ENCODE data around the gene ZNF532. TPM values are rescaled to one million over a fixed set of nuclear protein-coding genes. Genes with fewer than 3 reads are reported as not detected.

ZNF532 gene
- total RNA-seq, 1 donor = 49.6 TPM

GRCh38 chr18:58965291-58966004 is 100.8 kb downstream of the ZNF532 start:
- peaks cover 7% of the 10 kb centered on the region for H3K36me3 ChIP-seq (ENCODE audit: insufficient read depth, low read length)
- H3K27ac ChIP-seq (ENCODE audit: low read depth, low read length) = no peak overlapping the region
- no peak overlapping the region for H3K4me3 ChIP-seq (ENCODE audit: insufficient read depth, low read length)
- H3K4me2 ChIP-seq (ENCODE audit: insufficient read depth, low read length) = no peak overlapping the region
- no peaks in the 10 kb centered on the region for H3K4me1 ChIP-seq (ENCODE audit: insufficient read depth, low read length)
- TF ChIP-seq CTCF (IDR thresholded peaks at IDR 0.05; ENCODE audit: extremely low read depth, low read depth, low read length) = no peak
- H3K27me3 ChIP-seq (ENCODE audit: insufficient read depth, low read length) = no peaks in the 10 kb centered on the region
- H4K20me1 ChIP-seq (ENCODE audit: insufficient read depth, low read length) = no peaks in the 10 kb centered on the region
- DNase-seq (ENCODE audit: insufficient read length, low spot score, missing footprints) = no peak
- no peak overlapping the region for H2AFZ ChIP-seq (ENCODE audit: low read length)
- H3K79me2 ChIP-seq (ENCODE audit: insufficient read depth, low read length) = peaks cover 7% of the 10 kb centered on the region
- H3K9me3 ChIP-seq (ENCODE audit: low read depth, low read length) = no peaks in the 10 kb centered on the region

GRCh38 chr18:58966005-58966677 is 101.5 kb downstream of the ZNF532 start:
- no peaks in the 10 kb centered on the region for H4K20me1 ChIP-seq (ENCODE audit: insufficient read depth, low read length)
- no peak overlapping the region for H3K27ac ChIP-seq (ENCODE audit: low read depth, low read length)
- no peaks in the 10 kb centered on the region for H3K27me3 ChIP-seq (ENCODE audit: insufficient read depth, low read length)
- H3K9me3 ChIP-seq (ENCODE audit: low read depth, low read length) = no peaks in the 10 kb centered on the region
- no peak for DNase-seq (ENCODE audit: insufficient read length, low spot score, missing footprints)
- no peak for TF ChIP-seq CTCF (IDR thresholded peaks at IDR 0.05; ENCODE audit: extremely low read depth, low read depth, low read length)
- H3K4me2 ChIP-seq (ENCODE audit: insufficient read depth, low read length) = no peak overlapping the region
- H3K36me3 ChIP-seq (ENCODE audit: insufficient read depth, low read length) = peaks cover 5% of the 10 kb centered on the region
- no peak overlapping the region for H3K4me3 ChIP-seq (ENCODE audit: insufficient read depth, low read length)
- H3K79me2 ChIP-seq (ENCODE audit: insufficient read depth, low read length) = peaks cover 11% of the 10 kb centered on the region
- H3K4me1 ChIP-seq (ENCODE audit: insufficient read depth, low read length) = no peaks in the 10 kb centered on the region
- no peak overlapping the region for H2AFZ ChIP-seq (ENCODE audit: low read length)

GRCh38 chr18:58966704-58967103 is 102.0 kb downstream of the ZNF532 start:
- H3K36me3 ChIP-seq (ENCODE audit: insufficient read depth, low read length) = no peaks in the 10 kb centered on the region
- H3K79me2 ChIP-seq (ENCODE audit: insufficient read depth, low read length) = peaks cover 11% of the 10 kb centered on the region
- no peaks in the 10 kb centered on the region for H3K9me3 ChIP-seq (ENCODE audit: low read depth, low read length)
- no peak overlapping the region for H2AFZ ChIP-seq (ENCODE audit: low read length)
- H3K27me3 ChIP-seq (ENCODE audit: insufficient read depth, low read length) = no peaks in the 10 kb centered on the region
- DNase-seq (ENCODE audit: insufficient read length, low spot score, missing footprints) = no peak
- no peaks in the 10 kb centered on the region for H3K4me1 ChIP-seq (ENCODE audit: insufficient read depth, low read length)
- no peak overlapping the region for H3K4me3 ChIP-seq (ENCODE audit: insufficient read depth, low read length)
- no peak overlapping the region for H3K4me2 ChIP-seq (ENCODE audit: insufficient read depth, low read length)
- H3K27ac ChIP-seq (ENCODE audit: low read depth, low read length) = no peak overlapping the region
- TF ChIP-seq CTCF (IDR thresholded peaks at IDR 0.05; ENCODE audit: extremely low read depth, low read depth, low read length) = no peak
- H4K20me1 ChIP-seq (ENCODE audit: insufficient read depth, low read length) = no peaks in the 10 kb centered on the region

GRCh38 chr18:58967751-58968254 is 103.1 kb downstream of the ZNF532 start:
- Histone ChIP-seq H2AFZ (ENCODE audit: low read length) (no peak overlapping the region), H3K4me2 (ENCODE audit: insufficient read depth, low read length) (no peak overlapping the region), H3K4me1 (ENCODE audit: insufficient read depth, low read length) (no peaks in the 10 kb centered on the region), H3K79me2 (ENCODE audit: insufficient read depth, low read length) (peaks cover 10% of the 10 kb centered on the region), H3K27me3 (ENCODE audit: insufficient read depth, low read length) (no peaks in the 10 kb centered on the region), H3K36me3 (ENCODE audit: insufficient read depth, low read length) (no peaks in the 10 kb centered on the region), H4K20me1 (ENCODE audit: insufficient read depth, low read length) (no peaks in the 10 kb centered on the region), H3K27ac (ENCODE audit: low read depth, low read length) (no peak overlapping the region), H3K4me3 (ENCODE audit: insufficient read depth, low read length) (no peak overlapping the region), H3K9me3 (ENCODE audit: low read depth, low read length) (no peaks in the 10 kb centered on the region)
- no peak for TF ChIP-seq CTCF (IDR thresholded peaks at IDR 0.05; ENCODE audit: extremely low read depth, low read depth, low read length)
- DNase-seq (ENCODE audit: insufficient read length, low spot score, missing footprints) = no peak

Data from osteoblast (primary cell).